IPS-15b (cell line): ENCODE results near the gene PRX.
A peak's percentile ranks its signal among the peaks of the same experiment; 100 is the strongest.

ENCODE experiments used
- H3K27me3 ChIP-seq: one replicate; pipeline ENCODE4 v1.6.1; 2013; ENCODE audit warnings: low read length; ENCODE audit not compliant: control insufficient read depth, insufficient read depth
- H3K36me3 ChIP-seq: one replicate; pipeline ENCODE4 v1.6.1; 2013; ENCODE audit warnings: low read length; ENCODE audit not compliant: control insufficient read depth, insufficient read depth
- H3K4me1 ChIP-seq: one replicate; pipeline ENCODE4 v1.6.1; 2013; ENCODE audit warnings: mild to moderate bottlenecking, low read length; ENCODE audit not compliant: control insufficient read depth, insufficient read depth
- H3K4me3 ChIP-seq: one replicate; pipeline ENCODE4 v1.5.1; 2013; ENCODE audit warnings: low read depth, low read length
- H3K9ac ChIP-seq: one replicate; pipeline ENCODE4 v1.6.1; 2013; ENCODE audit warnings: low read depth, mild to moderate bottlenecking, low read length
- H3K9me3 ChIP-seq: one replicate; pipeline ENCODE4 v1.6.1; 2013; ENCODE audit warnings: mild to moderate bottlenecking, low read length; ENCODE audit not compliant: control insufficient read depth, insufficient read depth

The PRX gene

GRCh38 chr19:40365613-40366401, 47.4 kb downstream of the PRX start:
- Histone ChIP-seq H3K4me3 (peak overlapping the region; percentile 67), H3K9ac (no peak overlapping the region), H3K27me3 (no peaks in the 10 kb centered on the region)

GRCh38 chr19:40365010-40365409, 48.2 kb downstream of the PRX start:
- peak overlapping the region; percentile 60 for H3K4me3 ChIP-seq
- H3K9me3 ChIP-seq, result no peaks in the 10 kb centered on the region
- H3K9ac ChIP-seq, result no peak overlapping the region
- peaks cover 3% of the 10 kb centered on the region for H3K4me1 ChIP-seq
- H3K36me3 ChIP-seq, result peaks cover 4% of the 10 kb centered on the region
- H3K27me3 ChIP-seq, result no peaks in the 10 kb centered on the region

More at GRCh38 chr19:40365613-40366401, 47.4 kb downstream of the PRX start:
- Histone ChIP-seq H3K4me1 (peaks cover 3% of the 10 kb centered on the region), H3K36me3 (peaks cover 7% of the 10 kb centered on the region), H3K9me3 (no peaks in the 10 kb centered on the region)

- no peaks in the 10 kb centered on the region for H3K27me3 ChIP-seq
- H3K9me3 ChIP-seq, result no peaks in the 10 kb centered on the region
- no peak overlapping the region for H3K4me3 ChIP-seq
- peaks cover 3% of the 10 kb centered on the region for H3K4me1 ChIP-seq
- H3K36me3 ChIP-seq, result no peaks in the 10 kb centered on the region
- H3K9ac ChIP-seq, result no peak overlapping the region
Observed at GRCh38 chr19:40363069-40363468, 50.1 kb downstream of the PRX start.

- Histone ChIP-seq H3K9me3 (no peaks in the 10 kb centered on the region), H3K4me1 (peaks cover 3% of the 10 kb centered on the region), H3K36me3 (no peaks in the 10 kb centered on the region)
Observed at GRCh38 chr19:40362160-40362559, 51.0 kb downstream of the PRX start.

GRCh38 chr19:40360708-40361241, 52.4 kb downstream of the PRX start:
- no peaks in the 10 kb centered on the region for H3K9me3 ChIP-seq
- no peaks in the 10 kb centered on the region for H3K36me3 ChIP-seq
- no peak overlapping the region for H3K9ac ChIP-seq
- H3K27me3 ChIP-seq, result no peaks in the 10 kb centered on the region
- no peak overlapping the region for H3K4me3 ChIP-seq
- peaks cover 3% of the 10 kb centered on the region for H3K4me1 ChIP-seq

More at GRCh38 chr19:40362160-40362559, 51.0 kb downstream of the PRX start:
- no peak overlapping the region for H3K4me3 ChIP-seq
- no peaks in the 10 kb centered on the region for H3K27me3 ChIP-seq
- H3K9ac ChIP-seq, result no peak overlapping the region

GRCh38 chr19:40360020-40360707, 53.0 kb downstream of the PRX start:
- no peaks in the 10 kb centered on the region for H3K36me3 ChIP-seq
- no peaks in the 10 kb centered on the region for H3K27me3 ChIP-seq
- no peaks in the 10 kb centered on the region for H3K9me3 ChIP-seq
- no peak overlapping the region for H3K9ac ChIP-seq
- H3K4me3 ChIP-seq, result no peak overlapping the region
- peaks cover 1% of the 10 kb centered on the region for H3K4me1 ChIP-seq

GRCh38 chr19:40358773-40359172, 54.4 kb downstream of the PRX start:
- no peak overlapping the region for H3K9ac ChIP-seq

GRCh38 chr19:40357640-40358039, 55.5 kb downstream of the PRX start:
- Histone ChIP-seq H3K4me1 (no peaks in the 10 kb centered on the region), H3K9me3 (no peaks in the 10 kb centered on the region), H3K4me3 (no peak overlapping the region), H3K27me3 (no peaks in the 10 kb centered on the region), H3K9ac (no peak overlapping the region), H3K36me3 (no peaks in the 10 kb centered on the region)

More at GRCh38 chr19:40358773-40359172, 54.4 kb downstream of the PRX start:
- Histone ChIP-seq H3K36me3 (no peaks in the 10 kb centered on the region), H3K4me1 (no peaks in the 10 kb centered on the region), H3K9me3 (no peaks in the 10 kb centered on the region), H3K4me3 (no peak overlapping the region), H3K27me3 (no peaks in the 10 kb centered on the region)

GRCh38 chr19:40356681-40357595, 56.2 kb downstream of the PRX start:
- H3K4me3 ChIP-seq, result no peak overlapping the region
- H3K4me1 ChIP-seq, result no peaks in the 10 kb centered on the region
- H3K36me3 ChIP-seq, result no peaks in the 10 kb centered on the region
- H3K27me3 ChIP-seq, result no peaks in the 10 kb centered on the region
- no peak overlapping the region for H3K9ac ChIP-seq
- H3K9me3 ChIP-seq, result no peaks in the 10 kb centered on the region

- Histone ChIP-seq H3K9ac (no peak overlapping the region), H3K4me3 (no peak overlapping the region), H3K36me3 (no peaks in the 10 kb centered on the region), H3K9me3 (no peaks in the 10 kb centered on the region), H3K27me3 (no peaks in the 10 kb centered on the region), H3K4me1 (no peaks in the 10 kb centered on the region)
Observed at GRCh38 chr19:40355975-40356680, 57.0 kb downstream of the PRX start.
